ENCODE data around the gene PROCR.
"Not testable (repeated sequence)": the region's sequence is repeated elsewhere in the genome, so short reads cannot be mapped to it uniquely, and the experiment has no call there.

- TF ChIP-seq NKRF (IDR thresholded peaks at IDR 0.05; ENCODE audit: borderline replicate concordance); ZBTB1 (CRISPR knock-in tag; IDR thresholded peaks at IDR 0.05; ENCODE audit: borderline replicate concordance, low read depth); AFF4 (CRISPR knock-in tag; IDR thresholded peaks at IDR 0.05); HNRNPK (IDR thresholded peaks at IDR 0.05; ENCODE audit: low read depth, low read length, poor library complexity, severe bottlenecking); ZFP36 (IDR thresholded peaks at IDR 0.05; ENCODE audit: low read depth, low read length, partially characterized antibody): not testable (repeated sequence)
Measured at GRCh38 chr20:35186691-35187289, 14.9 kb downstream of the PROCR start.
